AG09319 (cell line): ENCODE data around the gene CEP85L.

Experiments used
- DNase-seq: peaks from one replicate; pipeline ENCODE4 v3.0.0-alpha.2; 2010; ENCODE audit warnings: low read depth; ENCODE audit errors: extremely low read depth
- TF ChIP-seq, protein P1 (sequence below): IDR thresholded peaks from 2 replicates; pipeline ENCODE4 v1.5.1; 2011; ENCODE audit warnings: low read depth, mild to moderate bottlenecking, inconsistent platforms, low read length, moderate library complexity

Gene CEP85L

DNA sequence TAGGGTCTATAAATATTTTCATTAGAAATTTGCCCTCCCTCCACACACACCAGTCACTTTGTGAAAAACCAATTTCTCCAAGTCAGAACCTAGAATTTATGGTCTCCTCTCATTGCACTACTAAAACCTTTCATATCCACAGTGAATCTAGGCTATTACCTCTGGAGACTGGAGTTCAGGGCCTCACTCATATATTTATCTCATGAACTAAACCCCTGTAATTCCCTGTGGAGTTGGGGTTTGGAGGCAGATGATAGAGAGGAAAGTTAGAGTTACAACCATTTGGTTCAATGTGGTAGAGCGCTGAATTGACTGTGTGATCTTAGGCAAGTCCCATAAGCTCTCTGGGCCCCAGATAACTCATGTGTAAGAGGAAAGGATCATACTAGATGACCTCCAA lies 18.2 kb upstream of the CEP85L start:
- TF ChIP-seq, protein P1, sequence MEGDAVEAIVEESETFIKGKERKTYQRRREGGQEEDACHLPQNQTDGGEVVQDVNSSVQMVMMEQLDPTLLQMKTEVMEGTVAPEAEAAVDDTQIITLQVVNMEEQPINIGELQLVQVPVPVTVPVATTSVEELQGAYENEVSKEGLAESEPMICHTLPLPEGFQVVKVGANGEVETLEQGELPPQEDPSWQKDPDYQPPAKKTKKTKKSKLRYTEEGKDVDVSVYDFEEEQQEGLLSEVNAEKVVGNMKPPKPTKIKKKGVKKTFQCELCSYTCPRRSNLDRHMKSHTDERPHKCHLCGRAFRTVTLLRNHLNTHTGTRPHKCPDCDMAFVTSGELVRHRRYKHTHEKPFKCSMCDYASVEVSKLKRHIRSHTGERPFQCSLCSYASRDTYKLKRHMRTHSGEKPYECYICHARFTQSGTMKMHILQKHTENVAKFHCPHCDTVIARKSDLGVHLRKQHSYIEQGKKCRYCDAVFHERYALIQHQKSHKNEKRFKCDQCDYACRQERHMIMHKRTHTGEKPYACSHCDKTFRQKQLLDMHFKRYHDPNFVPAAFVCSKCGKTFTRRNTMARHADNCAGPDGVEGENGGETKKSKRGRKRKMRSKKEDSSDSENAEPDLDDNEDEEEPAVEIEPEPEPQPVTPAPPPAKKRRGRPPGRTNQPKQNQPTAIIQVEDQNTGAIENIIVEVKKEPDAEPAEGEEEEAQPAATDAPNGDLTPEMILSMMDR: no peak
- no peak for DNase-seq

DNA sequence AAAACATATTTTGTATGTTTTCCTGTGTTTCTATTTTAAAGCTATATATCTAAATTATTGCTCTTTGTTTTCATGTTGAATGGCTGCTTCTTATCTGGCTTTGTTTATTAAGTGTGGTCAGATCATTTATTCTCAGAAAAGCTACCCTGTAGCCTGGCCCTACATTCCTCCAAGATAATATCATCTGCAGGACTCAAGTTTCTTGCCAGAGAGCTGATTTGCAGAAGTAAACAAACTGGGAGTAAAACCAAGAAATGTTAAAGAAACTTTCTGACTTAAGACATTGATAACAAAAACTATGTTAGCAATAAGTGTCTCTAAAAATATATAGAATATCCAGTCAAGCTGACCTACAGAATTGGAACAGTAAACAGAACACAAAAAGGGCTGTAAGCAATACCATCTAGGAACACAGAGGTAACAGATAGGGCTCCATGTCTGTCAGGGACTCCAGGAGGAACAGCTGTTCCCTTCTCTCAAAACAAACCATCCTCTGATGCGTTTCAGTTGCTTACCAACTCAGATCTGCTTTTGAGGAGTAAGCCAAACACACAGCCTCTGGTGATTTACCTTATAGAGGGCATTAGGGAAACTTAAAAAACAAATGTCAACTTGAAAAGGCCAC lies 17.5 kb upstream of the CEP85L start:
- peak; percentile 61 for DNase-seq
- TF ChIP-seq, protein P1: no peak

DNA sequence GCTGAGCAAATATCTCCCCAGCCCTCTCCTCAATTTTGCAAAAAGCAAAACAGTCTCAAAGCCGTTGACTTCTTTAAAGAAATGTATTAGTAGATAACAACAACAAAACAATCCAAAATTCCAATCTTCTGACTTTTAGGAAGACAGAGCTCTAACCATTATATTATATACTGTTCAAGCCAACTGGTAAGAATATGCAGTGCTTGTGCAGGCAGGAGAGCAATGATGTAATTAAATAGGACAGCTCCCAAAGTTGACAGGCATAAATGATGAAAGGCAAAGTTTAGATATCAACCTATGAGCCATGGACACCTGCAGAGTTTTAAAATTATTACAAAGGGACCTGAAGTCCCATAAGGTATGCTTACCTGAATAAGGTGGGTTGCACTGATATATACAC lies 16.6 kb upstream of the CEP85L start:
- TF ChIP-seq, protein P1: no peak
- no peak for DNase-seq

DNA sequence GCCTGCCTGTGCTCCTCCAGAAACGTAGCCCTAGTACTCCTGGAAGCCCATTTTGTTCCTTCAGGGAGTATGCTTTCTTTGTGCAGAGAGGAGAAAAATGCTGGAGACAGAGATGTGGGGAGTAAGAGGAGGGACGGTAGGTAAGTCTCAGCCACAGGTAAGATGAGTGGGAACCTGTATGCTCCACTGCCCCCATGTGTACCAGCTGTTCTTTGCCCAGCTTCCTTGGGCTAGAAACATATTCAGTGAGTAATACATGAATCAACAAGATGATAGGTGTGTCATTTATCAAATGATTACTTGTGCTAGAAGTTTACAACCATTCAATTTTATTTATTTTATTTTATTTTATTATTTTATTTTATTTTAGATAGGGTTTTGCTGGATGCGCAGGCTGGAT lies 13.6 kb upstream of the CEP85L start:
- no peak for DNase-seq
- TF ChIP-seq, protein P1: no peak

DNA sequence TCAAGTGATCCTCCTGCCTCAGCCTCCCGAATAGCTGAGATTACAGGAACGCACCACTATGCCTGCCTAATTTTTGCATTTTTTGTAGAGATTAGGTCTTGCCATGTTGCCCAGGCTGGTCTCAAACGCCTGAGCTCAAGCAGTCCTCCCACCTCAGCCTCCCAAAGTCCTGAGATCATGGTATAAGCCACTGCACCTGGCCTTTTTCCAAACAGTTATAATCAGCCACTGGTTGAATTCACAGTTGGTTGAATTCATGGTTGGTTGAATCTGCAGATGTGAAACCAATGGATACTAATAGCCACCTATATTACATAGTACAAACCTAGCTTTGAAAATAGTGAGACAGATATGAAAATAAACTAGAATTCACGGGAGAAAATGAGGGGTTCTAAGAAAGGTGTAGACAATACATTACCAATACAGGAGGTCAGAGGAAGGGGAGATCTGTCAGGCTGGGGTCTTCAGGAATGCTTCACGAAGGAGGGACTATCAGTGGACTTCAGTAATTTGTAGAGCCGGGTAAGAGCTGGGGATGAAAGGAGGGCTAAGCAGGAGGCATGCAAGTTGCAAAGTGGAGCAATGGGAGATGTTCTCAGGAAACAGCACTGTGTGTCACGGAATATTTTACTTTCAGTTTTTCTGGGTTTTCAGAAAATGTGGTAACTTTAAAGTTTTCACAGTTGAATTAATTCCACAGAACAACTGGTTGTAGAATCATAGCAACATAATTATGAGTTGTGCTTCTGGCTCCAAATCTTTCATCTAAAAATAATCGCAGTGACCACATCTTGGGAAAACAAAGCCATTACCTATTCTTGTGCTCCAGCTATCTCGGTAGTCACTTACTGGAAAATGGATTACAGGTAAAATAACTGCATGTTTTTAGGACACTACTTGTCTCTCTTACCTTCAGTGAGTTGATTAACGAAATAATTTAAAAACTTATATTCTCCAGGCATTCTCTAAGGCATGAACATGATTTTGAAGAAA lies 12.9 kb upstream of the CEP85L start:
- TF ChIP-seq, protein P1: no peak
- DNase-seq: no peak

DNA sequence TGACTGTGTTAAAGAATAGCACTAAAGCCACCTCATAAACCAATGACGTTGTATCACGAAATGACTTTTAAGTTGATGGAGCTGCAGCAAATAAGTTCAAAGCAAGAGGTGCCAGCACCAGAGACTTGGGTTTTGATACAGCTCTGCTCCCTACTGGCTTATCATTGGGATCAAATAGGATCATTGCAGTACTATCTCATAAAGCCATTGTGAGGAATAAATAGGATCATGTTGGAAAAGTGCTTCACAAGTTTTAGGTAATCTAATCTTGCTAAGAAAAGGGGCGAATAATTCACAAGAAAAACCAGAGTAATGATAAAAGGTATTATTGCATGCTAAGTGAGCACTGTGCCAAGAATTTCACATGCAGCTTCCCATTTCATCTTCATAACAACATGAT lies 10.4 kb upstream of the CEP85L start:
- no peak for DNase-seq
- TF ChIP-seq, protein P1: no peak

DNA sequence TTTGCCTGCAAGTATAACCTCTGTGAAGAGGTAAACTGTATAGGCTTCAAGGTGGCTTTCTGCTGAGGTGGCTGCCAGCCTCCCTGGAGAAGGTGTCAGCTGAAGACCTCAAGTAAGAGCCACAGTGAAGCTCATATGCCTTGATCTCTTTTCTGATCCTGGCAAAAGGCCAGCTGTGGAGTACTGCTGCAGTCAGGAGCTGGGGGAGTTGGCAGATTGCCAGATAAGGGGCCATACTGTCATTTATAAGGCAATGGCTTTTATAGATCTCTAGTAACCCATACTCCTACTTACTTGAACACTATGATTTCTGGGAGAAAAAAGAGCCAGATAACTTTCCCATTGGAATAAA lies 8.8 kb upstream of the CEP85L start:
- TF ChIP-seq, protein P1: no peak
- no peak for DNase-seq
